K562 (cell line): ENCODE measurements around the gene PPFIA3. TPM values are rescaled to one million over a fixed set of nuclear protein-coding genes. Genes with fewer than 3 reads are reported as not detected.

Experiments
- E2F5 ChIP-seq: sonication (generic); formaldehyde crosslinking; IDR thresholded peaks from 2 replicates; pipeline ENCODE4 v1.8.0; 2022; ENCODE audit warnings: mild to moderate bottlenecking, missing genetic modification reagents
- EP400 ChIP-seq: fragments of 450-650 bp; IDR thresholded peaks from 2 replicates; pipeline ENCODE4 v1.6.1; 2017; ENCODE audit warnings: antibody characterized with exemption, mild to moderate bottlenecking, moderate library complexity
- KAT8 ChIP-seq: fragments of 450-650 bp; IDR thresholded peaks from 2 replicates; pipeline ENCODE4 v1.6.1; 2016; ENCODE audit warnings: low read depth, mild to moderate bottlenecking
- MAFF ChIP-seq: IDR thresholded peaks from 2 replicates; pipeline ENCODE4 v1.6.1; 2012; ENCODE audit warnings: low read length, improper control_type of control experiment
- NR2C1 ChIP-seq, 2 experiments: fragments of 450-650 bp; IDR thresholded peaks; 2 replicates each; pipeline ENCODE4 v1.6.1; 2017; ENCODE audit warnings: mild to moderate bottlenecking in 2 of 2, antibody characterized with exemption in 1 of 2, inconsistent platforms in 1 of 2, missing compliant biosample characterization in 1 of 2, missing genetic modification characterization in 1 of 2
- SIN3B ChIP-seq: fragments of 450-650 bp; IDR thresholded peaks from 2 replicates; pipeline ENCODE4 v1.6.1; 2017; ENCODE audit warnings: low read depth, mild to moderate bottlenecking, moderate library complexity
- SLC30A9 ChIP-seq: fragments of 250-450 bp; sonication (Bioruptor Pico); IDR thresholded peaks from 2 replicates; pipeline ENCODE4 v1.8.0; 2022; ENCODE audit warnings: mild to moderate bottlenecking, moderate library complexity
- TAF9B ChIP-seq: fragments of 450-650 bp; IDR thresholded peaks from 2 replicates; pipeline ENCODE4 v1.6.1; 2018; ENCODE audit warnings: mild to moderate bottlenecking; ENCODE audit not compliant: partially characterized antibody
- USF1 ChIP-seq: sonication (generic); formaldehyde crosslinking; IDR thresholded peaks from 2 replicates; pipeline ENCODE4 v1.9.0; 2022; ENCODE audit warnings: mild to moderate bottlenecking, missing genetic modification reagents
- ZC3H8 ChIP-seq: fragments of 450-650 bp; IDR thresholded peaks from 2 replicates; pipeline ENCODE4 v1.6.1; 2017
- polyA plus RNA-seq, 8 experiments: library from polyadenylated mRNA; depleted of rRNA in 4 of 8; stranded (reverse) in 5 of 8; unstranded in 3 of 8; fragments of >200 nt; fragmentation: Nextera tagmentation in 2 of 8; fragmentation: Illumina TruSeq in 1 of 8; extraction: Ambion mirVana in 2 of 8; extraction: Trizol in 1 of 8; gene quantifications; 2 replicates each; pipeline versions ENCODE4 v1.2.1 to v1.2.3, GENCODE V29; 2011 to 2014; ENCODE audit warnings: inconsistent platforms in 1 of 8, missing spikeins in 1 of 8
- total RNA-seq, 7 experiments: library from RNA; depleted of rRNA in 6 of 7; stranded (reverse); fragments of >200 nt in 6 of 7; fragmentation: Illumina TruSeq in 2 of 7; extraction: Trizol in 2 of 7; gene quantifications; 2 replicates each; pipeline versions ENCODE4 v1.2.1 to v1.2.3, GENCODE V29; 2011 to 2021; ENCODE audit warnings: low replicate concordance in 1 of 7
- TF ChIP-seq, protein P1 (sequence below): sonication (generic); formaldehyde crosslinking; IDR thresholded peaks from 2 replicates; pipeline ENCODE4 v1.8.1; 2023; ENCODE audit warnings: missing genetic modification reagents, mild to moderate bottlenecking, borderline replicate concordance
- TF ChIP-seq, protein P2 (sequence below): fragments of 450-650 bp; IDR thresholded peaks from 2 replicates; pipeline ENCODE4 v1.6.1; 2016; ENCODE audit warnings: borderline replicate concordance
- TF ChIP-seq, protein P3 (sequence below): fragments of 450-650 bp; IDR thresholded peaks from one replicate; pipeline ENCODE4 v1.6.1; 2018; ENCODE audit warnings: mild to moderate bottlenecking, moderate library complexity; ENCODE audit not compliant: partially characterized antibody
- TF ChIP-seq, protein P4 (sequence below): sonication (generic); formaldehyde crosslinking; IDR thresholded peaks from 2 replicates; pipeline ENCODE4 v1.8.0; 2022; ENCODE audit warnings: missing genetic modification reagents, mild to moderate bottlenecking, borderline replicate concordance

Gene PPFIA3
- total and polyA plus RNA-seq, 9 of the 15 experiments (the other 6 are each of a cell fraction or from before 2014, with no cell fraction given), result 0.10 to 53.0 (median 17.6) TPM

DNA sequence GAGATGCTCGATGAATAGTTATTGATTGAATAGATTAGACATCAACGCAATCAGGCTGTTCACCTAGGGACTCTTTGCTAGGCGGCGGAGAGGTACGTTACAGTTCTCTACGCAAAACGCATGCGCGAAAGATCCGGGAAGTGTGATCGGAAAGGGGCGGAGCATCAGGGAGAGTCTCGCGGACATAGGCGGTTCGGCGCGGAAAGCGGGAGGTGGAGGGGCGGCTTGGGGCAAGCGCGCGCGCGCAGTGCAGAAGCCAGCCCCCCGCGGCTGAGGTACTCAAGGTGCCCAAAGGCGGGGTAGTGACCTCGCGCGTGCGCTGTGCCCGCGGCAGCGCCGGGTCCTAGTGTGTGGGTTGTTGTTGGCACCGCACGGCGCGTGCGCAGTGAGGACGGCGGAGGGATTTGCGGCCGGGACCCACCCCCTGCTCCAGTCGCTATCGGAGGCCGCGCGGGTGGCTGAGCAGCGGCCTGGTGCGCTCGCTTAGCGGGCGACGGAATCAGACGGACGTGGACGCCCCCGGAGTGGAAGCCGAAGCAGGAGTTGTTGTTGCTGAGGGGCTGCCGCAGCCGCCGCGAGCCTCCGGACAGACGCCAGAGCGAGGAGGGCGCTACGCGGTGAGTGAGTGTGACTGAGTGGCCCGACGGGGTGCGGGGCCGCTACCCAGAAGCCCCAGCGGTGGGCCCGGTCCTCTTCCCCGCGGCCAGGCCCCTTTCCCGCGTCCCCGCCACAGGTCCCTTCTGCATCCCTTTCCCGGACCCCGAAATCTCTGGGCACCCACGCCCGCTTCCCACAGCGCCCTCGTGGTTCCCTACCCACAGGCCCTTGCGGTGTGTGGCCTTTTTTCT is 34.1 kb upstream of the PPFIA3 start, which contains the start of gene SNRNP70 (continued):
- TF ChIP-seq, protein P1, sequence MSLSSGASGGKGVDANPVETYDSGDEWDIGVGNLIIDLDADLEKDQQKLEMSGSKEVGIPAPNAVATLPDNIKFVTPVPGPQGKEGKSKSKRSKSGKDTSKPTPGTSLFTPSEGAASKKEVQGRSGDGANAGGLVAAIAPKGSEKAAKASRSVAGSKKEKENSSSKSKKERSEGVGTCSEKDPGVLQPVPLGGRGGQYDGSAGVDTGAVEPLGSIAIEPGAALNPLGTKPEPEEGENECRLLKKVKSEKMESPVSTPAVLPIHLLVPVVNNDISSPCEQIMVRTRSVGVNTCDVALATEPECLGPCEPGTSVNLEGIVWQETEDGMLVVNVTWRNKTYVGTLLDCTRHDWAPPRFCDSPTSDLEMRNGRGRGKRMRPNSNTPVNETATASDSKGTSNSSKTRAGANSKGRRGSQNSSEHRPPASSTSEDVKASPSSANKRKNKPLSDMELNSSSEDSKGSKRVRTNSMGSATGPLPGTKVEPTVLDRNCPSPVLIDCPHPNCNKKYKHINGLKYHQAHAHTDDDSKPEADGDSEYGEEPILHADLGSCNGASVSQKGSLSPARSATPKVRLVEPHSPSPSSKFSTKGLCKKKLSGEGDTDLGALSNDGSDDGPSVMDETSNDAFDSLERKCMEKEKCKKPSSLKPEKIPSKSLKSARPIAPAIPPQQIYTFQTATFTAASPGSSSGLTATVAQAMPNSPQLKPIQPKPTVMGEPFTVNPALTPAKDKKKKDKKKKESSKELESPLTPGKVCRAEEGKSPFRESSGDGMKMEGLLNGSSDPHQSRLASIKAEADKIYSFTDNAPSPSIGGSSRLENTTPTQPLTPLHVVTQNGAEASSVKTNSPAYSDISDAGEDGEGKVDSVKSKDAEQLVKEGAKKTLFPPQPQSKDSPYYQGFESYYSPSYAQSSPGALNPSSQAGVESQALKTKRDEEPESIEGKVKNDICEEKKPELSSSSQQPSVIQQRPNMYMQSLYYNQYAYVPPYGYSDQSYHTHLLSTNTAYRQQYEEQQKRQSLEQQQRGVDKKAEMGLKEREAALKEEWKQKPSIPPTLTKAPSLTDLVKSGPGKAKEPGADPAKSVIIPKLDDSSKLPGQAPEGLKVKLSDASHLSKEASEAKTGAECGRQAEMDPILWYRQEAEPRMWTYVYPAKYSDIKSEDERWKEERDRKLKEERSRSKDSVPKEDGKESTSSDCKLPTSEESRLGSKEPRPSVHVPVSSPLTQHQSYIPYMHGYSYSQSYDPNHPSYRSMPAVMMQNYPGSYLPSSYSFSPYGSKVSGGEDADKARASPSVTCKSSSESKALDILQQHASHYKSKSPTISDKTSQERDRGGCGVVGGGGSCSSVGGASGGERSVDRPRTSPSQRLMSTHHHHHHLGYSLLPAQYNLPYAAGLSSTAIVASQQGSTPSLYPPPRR (CRISPR knock-in tag), result peak; percentile 39; the same call in 1 of the 2 replicates
- peak; percentile 98 for TF ChIP-seq EP400
- no peak for TF ChIP-seq MAFF
- TF ChIP-seq E2F5 (CRISPR knock-in tag), result peak; percentile 66
- TF ChIP-seq, protein P2, sequence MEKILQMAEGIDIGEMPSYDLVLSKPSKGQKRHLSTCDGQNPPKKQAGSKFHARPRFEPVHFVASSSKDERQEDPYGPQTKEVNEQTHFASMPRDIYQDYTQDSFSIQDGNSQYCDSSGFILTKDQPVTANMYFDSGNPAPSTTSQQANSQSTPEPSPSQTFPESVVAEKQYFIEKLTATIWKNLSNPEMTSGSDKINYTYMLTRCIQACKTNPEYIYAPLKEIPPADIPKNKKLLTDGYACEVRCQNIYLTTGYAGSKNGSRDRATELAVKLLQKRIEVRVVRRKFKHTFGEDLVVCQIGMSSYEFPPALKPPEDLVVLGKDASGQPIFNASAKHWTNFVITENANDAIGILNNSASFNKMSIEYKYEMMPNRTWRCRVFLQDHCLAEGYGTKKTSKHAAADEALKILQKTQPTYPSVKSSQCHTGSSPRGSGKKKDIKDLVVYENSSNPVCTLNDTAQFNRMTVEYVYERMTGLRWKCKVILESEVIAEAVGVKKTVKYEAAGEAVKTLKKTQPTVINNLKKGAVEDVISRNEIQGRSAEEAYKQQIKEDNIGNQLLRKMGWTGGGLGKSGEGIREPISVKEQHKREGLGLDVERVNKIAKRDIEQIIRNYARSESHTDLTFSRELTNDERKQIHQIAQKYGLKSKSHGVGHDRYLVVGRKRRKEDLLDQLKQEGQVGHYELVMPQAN, result peak; percentile 91; the same call in 1 of the 2 replicates
- peak; percentile 71 for TF ChIP-seq SIN3B
- no peak; the same call in 1 of the 2 replicates for TF ChIP-seq USF1 (CRISPR knock-in tag)
- no peak for TF ChIP-seq SLC30A9 (CRISPR knock-in tag)
- TF ChIP-seq NR2C1 (IDR thresholded peaks at IDR 0.05), result no peak
- peak; percentile 30; the same call in 1 of the 2 replicates for TF ChIP-seq NR2C1 (tag; IDR thresholded peaks at IDR 0.05)
- TF ChIP-seq KAT8, result no peak
- TF ChIP-seq, protein P3, sequence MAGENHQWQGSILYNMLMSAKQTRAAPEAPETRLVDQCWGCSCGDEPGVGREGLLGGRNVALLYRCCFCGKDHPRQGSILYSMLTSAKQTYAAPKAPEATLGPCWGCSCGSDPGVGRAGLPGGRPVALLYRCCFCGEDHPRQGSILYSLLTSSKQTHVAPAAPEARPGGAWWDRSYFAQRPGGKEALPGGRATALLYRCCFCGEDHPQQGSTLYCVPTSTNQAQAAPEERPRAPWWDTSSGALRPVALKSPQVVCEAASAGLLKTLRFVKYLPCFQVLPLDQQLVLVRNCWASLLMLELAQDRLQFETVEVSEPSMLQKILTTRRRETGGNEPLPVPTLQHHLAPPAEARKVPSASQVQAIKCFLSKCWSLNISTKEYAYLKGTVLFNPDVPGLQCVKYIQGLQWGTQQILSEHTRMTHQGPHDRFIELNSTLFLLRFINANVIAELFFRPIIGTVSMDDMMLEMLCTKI, result no peak
- peak; percentile 98 for TF ChIP-seq TAF9B
- no peak for TF ChIP-seq ZC3H8
- TF ChIP-seq, protein P4, sequence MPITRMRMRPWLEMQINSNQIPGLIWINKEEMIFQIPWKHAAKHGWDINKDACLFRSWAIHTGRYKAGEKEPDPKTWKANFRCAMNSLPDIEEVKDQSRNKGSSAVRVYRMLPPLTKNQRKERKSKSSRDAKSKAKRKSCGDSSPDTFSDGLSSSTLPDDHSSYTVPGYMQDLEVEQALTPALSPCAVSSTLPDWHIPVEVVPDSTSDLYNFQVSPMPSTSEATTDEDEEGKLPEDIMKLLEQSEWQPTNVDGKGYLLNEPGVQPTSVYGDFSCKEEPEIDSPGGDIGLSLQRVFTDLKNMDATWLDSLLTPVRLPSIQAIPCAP (CRISPR knock-in tag), result no peak
